Left colon (tissue), 2 donors: ENCODE data around the gene PROM1. TPM values are rescaled to one million over a fixed set of nuclear protein-coding genes. Genes with fewer than 3 reads are reported as not detected.

Source experiments
- ATAC-seq: fragments of 200-7000 bp; cut with Tn5 transposase; one replicate; pipeline ENCODE4 v1.9.1; 2020; ENCODE audit warnings: mild to moderate bottlenecking, moderate library complexity
- DNase-seq, 2 donors: peaks; one replicate each; pipeline ENCODE4 v3.0.0-alpha.2; 2020
- intact Hi-C, 2 donors: fragments of 100-400 bp; cut with DNase I in 1 of 2; cut with micrococcal nuclease in 1 of 2; formaldehyde crosslinking; loops; one replicate each; pipeline versions ENCODE4 v1.11.2 to v1.14.0; 2022; cut with DNase I, micrococcal nuclease
- total RNA-seq, 2 donors: library from RNA; stranded (reverse); fragmentation: NEBNext Ultra II Directional; extraction: Animal tissue kit (Norgen Biotek cat#: 25700); gene quantifications; one replicate each; pipeline ENCODE4 v1.2.1, GENCODE V29; 2021
- donor health status: DM: no; HTN: no; CAD: no.
- donor health status: DM: yes; HTN: yes; CAD: no.

Gene PROM1
- total RNA-seq, 2 donors from 2014 or later = 84.1 to 121 TPM

- ATAC-seq = no peak
- intact Hi-C loops = no loop called here
- no peak for DNase-seq
Measured at GRCh38 chr4:16037901-16038300, 45.9 kb downstream of the PROM1 start.

GRCh38 chr4:16035843-16036242, 48.0 kb downstream of the PROM1 start:
- ATAC-seq (no peak), DNase-seq (no peak)
- intact Hi-C loops = no loop called here

- intact Hi-C loops = no loop called here
- DNase-seq = no peak
Measured at GRCh38 chr4:16034010-16034748, 49.6 kb downstream of the PROM1 start.

DNA sequence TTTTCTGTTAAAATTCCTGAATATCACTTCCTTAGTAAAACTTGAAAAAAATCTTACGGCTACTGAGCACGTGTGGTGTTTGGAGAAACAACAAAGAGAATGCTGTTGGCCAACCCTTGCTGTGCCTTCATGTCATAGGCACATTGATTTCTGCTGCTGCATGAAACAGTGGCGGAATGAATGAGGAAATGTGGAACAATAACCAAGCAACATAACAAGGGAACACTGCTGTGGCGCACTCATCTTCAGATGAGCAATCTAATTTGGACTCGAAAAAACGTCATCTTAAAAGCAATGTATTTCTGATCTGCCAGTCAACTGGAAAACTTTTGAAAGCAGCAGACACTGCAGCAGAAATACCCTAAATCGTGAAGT, 51.4 kb downstream of the PROM1 start:
- intact Hi-C loops = no loop called here
- ATAC-seq = no peak
- no peak for DNase-seq

More at GRCh38 chr4:16034010-16034748, 49.6 kb downstream of the PROM1 start:
- no peak for ATAC-seq

- intact Hi-C loops = no loop called here
- no peak for ATAC-seq
- no peak for DNase-seq
Measured at GRCh38 chr4:16031546-16032395, 52.1 kb downstream of the PROM1 start.

DNA sequence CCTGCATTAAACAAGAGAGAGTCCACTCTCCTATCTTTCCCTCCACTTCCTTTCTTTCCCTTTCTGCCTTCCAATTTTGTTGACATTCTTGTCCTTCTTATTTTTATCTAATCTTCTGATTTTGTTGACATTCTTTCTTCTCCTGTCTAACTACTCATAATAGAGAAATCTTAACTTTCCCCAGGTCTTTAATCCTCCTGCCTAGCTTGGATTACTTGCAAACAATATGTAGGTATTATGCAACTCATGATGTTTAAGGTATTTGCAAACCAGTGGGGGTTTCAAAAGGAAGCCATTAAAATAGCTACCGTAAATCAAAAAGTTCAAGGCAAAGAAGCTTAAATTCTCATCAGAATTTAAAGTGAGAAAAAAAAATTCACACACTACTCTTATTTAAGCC, 53.9 kb downstream of the PROM1 start:
- no peak for DNase-seq
- intact Hi-C loops = loop anchor here in 1 of 2 donors (5.0 to 10.0 kb wide), 2 partner anchors 165 to 237 kb away; no protein-coding TSS in a partner anchor
- no peak for ATAC-seq

DNA sequence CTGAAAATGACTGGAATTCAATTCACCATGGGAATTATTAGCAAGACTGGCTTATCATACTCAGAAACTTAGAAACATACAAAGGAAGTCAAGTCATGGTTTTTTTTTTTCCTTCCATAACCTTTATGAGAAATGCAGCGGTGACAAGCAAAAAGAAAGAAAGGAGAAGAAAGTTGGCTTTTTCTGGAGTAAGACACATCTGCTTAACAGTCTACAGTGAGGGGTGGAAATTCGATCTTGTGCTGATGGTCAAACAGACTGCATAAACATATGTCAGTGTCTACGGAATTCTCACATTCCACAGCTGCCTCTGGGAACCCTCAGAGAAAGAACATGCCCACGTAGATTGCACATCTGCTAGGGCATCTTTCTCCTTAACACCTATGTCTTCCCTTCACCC, 54.6 kb downstream of the PROM1 start:
- intact Hi-C loops = loop anchor here in 1 of 2 donors (5.0 to 10.0 kb wide), 2 partner anchors 166 to 238 kb away; no protein-coding TSS in a partner anchor
- ATAC-seq (no peak), DNase-seq (no peak)

DNA sequence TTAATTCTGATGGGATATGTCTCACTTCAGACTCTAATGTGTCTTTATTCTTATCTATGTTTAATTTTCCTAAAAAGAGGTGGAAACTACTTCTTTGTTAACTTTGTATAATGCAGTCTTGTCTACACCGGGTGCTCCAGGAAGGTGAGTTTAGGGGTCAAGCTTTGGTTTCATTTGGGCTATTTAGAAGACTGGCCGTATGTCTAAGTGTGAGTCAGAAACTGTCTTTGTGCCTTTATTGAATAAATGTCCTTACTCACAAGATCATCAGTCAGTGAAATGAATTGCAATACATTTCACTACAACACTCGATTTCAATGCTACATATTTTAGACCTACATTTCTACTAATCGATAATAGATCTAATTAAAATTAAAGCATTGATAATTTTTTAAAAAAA, 56.2 kb downstream of the PROM1 start:
- DNase-seq = no peak
- no peak for ATAC-seq
- intact Hi-C loops = loop anchor here in 1 of 2 donors (5.0 to 10.0 kb wide), 2 partner anchors 167 to 240 kb away; no protein-coding TSS in a partner anchor

DNA sequence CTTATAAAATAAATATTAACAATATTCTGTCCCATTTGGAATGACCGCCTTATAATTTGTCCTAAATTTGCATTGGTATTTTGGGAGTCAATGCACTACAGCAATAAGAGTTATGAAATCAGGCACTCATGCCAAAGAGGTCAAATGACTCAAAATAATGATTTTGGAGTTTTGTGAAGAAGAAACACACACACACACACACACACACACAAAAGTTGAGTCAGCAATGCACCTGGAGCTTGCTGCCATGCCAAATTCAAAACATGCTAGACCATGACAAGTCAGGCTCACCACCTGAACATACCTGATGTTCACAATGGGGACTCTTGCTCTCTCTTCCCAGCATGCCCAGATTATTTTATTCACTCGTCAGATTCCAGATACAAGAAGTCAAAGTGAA, 56.7 kb downstream of the PROM1 start:
- no peak for ATAC-seq

GRCh38 chr4:16026160-16026761, 57.6 kb downstream of the PROM1 start:
- ATAC-seq (peak; percentile 50), DNase-seq (no peak)
- intact Hi-C loops = loop anchor here in 1 of 2 donors (5.0 to 10.0 kb wide), 2 partner anchors 169 to 241 kb away; no protein-coding TSS in a partner anchor

More for the DNA sequence above, 56.7 kb downstream of the PROM1 start:
- DNase-seq = no peak
- intact Hi-C loops = loop anchor here in 1 of 2 donors (5.0 to 10.0 kb wide), 2 partner anchors 168 to 240 kb away; no protein-coding TSS in a partner anchor

DNA sequence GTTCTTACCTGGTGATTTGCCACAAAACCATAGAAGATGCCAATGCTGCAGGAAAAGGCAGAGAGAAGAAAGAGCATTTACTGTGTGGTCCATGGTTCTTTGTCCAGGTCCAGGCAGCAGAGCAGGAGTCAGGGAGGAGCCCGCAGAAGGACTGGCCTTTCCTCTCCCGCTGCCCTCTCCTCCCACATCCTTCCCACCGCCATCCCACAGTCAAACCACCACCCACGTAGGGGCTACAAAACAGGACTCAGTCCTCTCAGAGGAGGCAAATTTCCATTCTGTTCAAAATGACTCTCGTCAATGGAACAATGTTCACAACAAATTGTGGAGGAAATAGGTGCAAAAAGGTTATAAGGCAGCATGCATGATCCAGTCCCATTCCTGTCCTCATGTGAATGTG, 58.6 kb downstream of the PROM1 start:
- DNase-seq = no peak
- ATAC-seq = no peak
- intact Hi-C loops = loop anchor here in 1 of 2 donors (5.0 to 10.0 kb wide), 2 partner anchors 170 to 242 kb away; no protein-coding TSS in a partner anchor

DNA sequence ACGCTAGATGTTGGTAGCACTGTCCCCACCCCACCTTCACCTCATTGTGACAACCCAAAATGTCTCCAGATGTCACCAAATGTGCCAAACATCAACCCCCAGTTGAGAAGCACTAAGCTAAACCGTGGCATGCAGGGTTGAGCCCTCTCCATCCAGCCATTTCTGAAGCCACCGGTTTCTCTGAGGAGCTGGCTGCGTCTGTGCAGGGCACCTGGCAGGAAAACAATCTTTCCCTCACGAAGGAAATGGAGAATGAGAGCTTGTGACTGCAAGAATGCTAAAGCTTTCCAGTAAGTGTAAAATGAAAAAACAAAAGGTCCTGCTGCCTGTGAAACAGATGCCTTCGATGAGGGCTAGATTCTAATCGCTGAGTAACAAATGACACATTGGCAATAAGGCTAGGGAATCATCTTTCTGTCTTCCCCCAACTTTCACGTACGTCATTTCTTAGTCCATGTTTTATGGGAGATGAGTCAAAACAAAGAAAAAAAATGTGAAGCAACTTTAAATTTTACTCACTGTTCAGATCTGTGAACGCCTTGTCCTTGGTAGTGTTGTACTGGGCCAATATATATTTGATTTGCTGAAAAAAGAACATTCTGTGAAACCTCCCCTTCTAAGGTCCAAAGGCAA, 59.9 kb downstream of the PROM1 start:
- intact Hi-C loops = loop anchor here in 1 of 2 donors (10.0 kb wide), 1 partner anchor 171 kb away; no protein-coding TSS in a partner anchor
- no peak for DNase-seq
- ATAC-seq = no peak

- intact Hi-C loops = loop anchor here in 1 of 2 donors (10.0 kb wide), 1 partner anchor 173 kb away; no protein-coding TSS in a partner anchor
- ATAC-seq = no peak
- no peak for DNase-seq
Measured at GRCh38 chr4:16021804-16022560, 61.8 kb downstream of the PROM1 start.

DNA sequence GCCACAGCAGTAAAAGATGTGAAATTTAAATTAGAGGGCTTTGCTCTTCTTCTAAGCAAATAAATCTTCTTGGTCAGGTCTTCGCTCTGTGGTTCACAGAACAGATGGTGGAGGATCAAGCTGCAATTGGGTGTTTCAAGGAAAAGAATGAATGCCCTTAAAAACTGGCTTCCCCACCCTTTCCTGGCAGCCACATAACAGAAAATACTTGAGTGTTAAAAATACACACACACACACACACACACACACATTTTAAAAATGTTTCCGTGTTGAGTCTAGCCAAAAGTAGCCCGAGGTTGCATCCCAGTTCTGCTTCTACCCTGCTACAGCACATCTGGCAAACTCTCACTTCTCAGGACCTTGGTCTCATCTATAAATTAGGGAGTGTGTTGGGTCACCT, 64.2 kb downstream of the PROM1 start:
- intact Hi-C loops = loop anchor here in 1 of 2 donors (10.0 kb wide), 1 partner anchor 175 kb away; no protein-coding TSS in a partner anchor
- no peak for ATAC-seq
- no peak for DNase-seq

DNA sequence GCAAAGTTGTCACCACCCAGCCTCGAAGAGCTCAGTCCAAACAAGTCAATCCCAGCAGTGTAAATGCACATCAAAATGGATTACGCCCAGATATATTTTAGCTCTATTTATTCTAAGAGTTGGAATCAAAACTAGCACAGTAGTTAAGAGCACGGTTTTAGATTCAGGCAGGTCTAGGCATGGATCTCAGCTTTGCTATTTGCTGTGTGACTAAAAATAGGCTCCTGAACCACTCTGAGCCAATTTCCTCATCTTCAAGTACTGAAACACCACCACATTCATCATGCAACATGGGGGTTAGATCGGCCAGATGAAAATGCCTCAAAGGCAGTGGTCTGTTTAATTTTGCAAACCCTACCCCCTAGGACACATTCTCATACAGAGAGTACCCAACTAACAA, 65.0 kb downstream of the PROM1 start:
- no peak for DNase-seq
- intact Hi-C loops = no loop called here
- ATAC-seq = no peak

DNA sequence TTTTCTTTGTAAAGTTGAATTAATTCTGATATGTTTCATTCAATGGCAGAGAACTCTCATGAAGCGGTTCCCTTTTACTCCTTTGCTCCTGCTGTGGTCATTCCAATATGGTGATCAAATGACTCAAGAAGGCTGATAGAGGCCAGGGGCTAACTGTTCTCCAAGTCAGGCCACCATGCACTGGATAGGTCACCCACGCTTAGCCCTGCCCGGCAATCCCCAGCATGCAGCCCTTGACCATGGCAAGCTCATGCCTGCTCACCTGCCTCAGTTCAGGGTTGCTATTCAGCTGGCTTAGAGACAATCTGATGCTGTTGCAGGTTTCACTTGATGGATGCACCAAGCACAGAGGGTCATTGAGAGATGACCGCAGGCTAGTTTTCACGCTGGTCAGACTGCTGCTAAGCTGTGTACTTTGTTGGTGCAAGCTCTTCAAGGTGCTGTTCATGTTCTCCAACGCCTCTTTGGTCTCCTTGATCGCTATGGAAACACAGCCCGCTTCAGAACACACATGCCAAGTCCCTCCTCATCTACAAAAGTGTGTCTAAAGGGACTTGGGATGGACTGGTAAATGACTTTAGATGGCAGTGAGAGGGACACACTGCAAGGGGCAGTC, 65.7 kb downstream of the PROM1 start:
- ATAC-seq (no peak), DNase-seq (no peak)
- intact Hi-C loops = no loop called here

DNA sequence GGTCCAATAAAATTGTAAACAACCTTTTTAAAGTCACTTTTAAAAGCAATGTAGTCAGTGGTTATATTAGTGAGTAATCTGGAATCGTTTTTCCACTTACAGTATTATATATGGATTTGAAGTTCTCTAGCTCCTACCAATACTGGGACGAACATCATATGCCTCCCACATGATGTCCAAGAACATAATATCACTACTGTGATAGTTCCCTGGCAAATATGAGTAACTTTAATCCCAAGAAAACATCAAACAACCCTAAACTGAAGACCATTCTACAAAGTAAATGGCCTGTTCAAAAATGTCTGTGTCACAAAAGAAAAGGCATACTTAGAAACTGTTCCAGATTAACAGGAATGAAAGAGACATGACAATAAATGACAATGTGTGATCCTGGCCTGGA, 67.3 kb downstream of the PROM1 start:
- DNase-seq (no peak), ATAC-seq (no peak)
- intact Hi-C loops = no loop called here
